GM23248 (cell line): ENCODE data around the gene DLG1. TPM values are rescaled to one million over a fixed set of nuclear protein-coding genes. Genes with fewer than 3 reads are reported as not detected.

ENCODE experiments used
- DNase-seq: peaks from one replicate; pipeline ENCODE4 v3.0.0-alpha.2; 2015
- H2AFZ ChIP-seq: fragments of 200-600 bp; sonication (generic); 2 replicates; pipeline ENCODE4 v1.6.1; 2016; ENCODE audit warnings: antibody characterized with exemption
- H3F3A ChIP-seq: fragments of 200-600 bp; sonication (generic); 2 replicates; pipeline ENCODE4 v1.6.1; 2016; ENCODE audit warnings: mild to moderate bottlenecking, antibody characterized with exemption, mixed run types; ENCODE audit not compliant: insufficient read depth
- H3K27ac ChIP-seq: fragments of 200-600 bp; sonication (generic); 2 replicates; pipeline ENCODE4 v1.5.1; 2016; ENCODE audit warnings: mild to moderate bottlenecking
- H3K27me3 ChIP-seq: fragments of 200-600 bp; sonication (generic); replicated peaks from 2 replicates; pipeline ENCODE4 v1.6.1; 2016; ENCODE audit warnings: mild to moderate bottlenecking; ENCODE audit not compliant: insufficient read depth
- H3K36me3 ChIP-seq: fragments of 200-600 bp; sonication (generic); 2 replicates; pipeline ENCODE4 v1.6.1; 2016; ENCODE audit warnings: low read depth, mild to moderate bottlenecking
- H3K4me1 ChIP-seq: fragments of 200-600 bp; sonication (generic); 2 replicates; pipeline ENCODE4 v1.6.1; 2016; ENCODE audit warnings: mild to moderate bottlenecking; ENCODE audit not compliant: insufficient read depth
- H3K4me2 ChIP-seq: fragments of 200-600 bp; sonication (generic); one replicate; pipeline ENCODE4 v1.6.1; 2016; ENCODE audit warnings: mild to moderate bottlenecking; ENCODE audit not compliant: unreplicated experiment
- H3K4me3 ChIP-seq: fragments of 200-600 bp; sonication (generic); 2 replicates; pipeline ENCODE4 v1.5.1; 2016; ENCODE audit warnings: mild to moderate bottlenecking
- H3K79me2 ChIP-seq: fragments of 200-600 bp; sonication (generic); 2 replicates; pipeline ENCODE4 v1.6.1; 2016; ENCODE audit warnings: mild to moderate bottlenecking; ENCODE audit not compliant: insufficient read depth
- H3K9ac ChIP-seq: fragments of 200-600 bp; sonication (generic); 2 replicates; pipeline ENCODE4 v1.6.1; 2016; ENCODE audit warnings: mild to moderate bottlenecking
- H3K9me2 ChIP-seq: fragments of 200-600 bp; sonication (generic); 2 replicates; pipeline ENCODE4 v1.6.1; 2016; ENCODE audit warnings: mixed run types, mild to moderate bottlenecking, moderate library complexity; ENCODE audit not compliant: insufficient read depth
- H3K9me3 ChIP-seq: fragments of 200-600 bp; sonication (generic); one replicate; pipeline ENCODE4 v1.6.1; 2017; ENCODE audit warnings: low read depth
- H4K20me1 ChIP-seq: fragments of 200-600 bp; sonication (generic); 2 replicates; pipeline ENCODE4 v1.6.0; 2016; ENCODE audit not compliant: insufficient read depth
- EZH2 ChIP-seq: fragments of 200-600 bp; sonication (generic); IDR thresholded peaks from 2 replicates; pipeline ENCODE4 v1.6.1; 2018; ENCODE audit warnings: antibody characterized with exemption, mild to moderate bottlenecking; ENCODE audit not compliant: insufficient read depth, poor library complexity, severe bottlenecking
- EZH2phosphoT487 ChIP-seq: fragments of 200-600 bp; sonication (generic); IDR thresholded peaks from 2 replicates; pipeline ENCODE4 v1.6.1; 2018; ENCODE audit warnings: antibody characterized with exemption, moderate library complexity, mild to moderate bottlenecking, low read depth; ENCODE audit not compliant: insufficient read depth
- WGBS, 2 experiments: methylation state at CpG; one replicate each; pipeline ENCODE4 v1.1.6; 2015 to 2017; ENCODE audit warnings: low lambda C conversion rate in 2 of 2, low coverage in 1 of 2; ENCODE audit errors: missing lambda C conversion rate in 2 of 2; 5-methylcytosine and 5-hydroxymethylcytosine counted together
- in situ Hi-C: fragments of 300-500 bp; cut with MboI; formaldehyde crosslinking; loops from 2 replicates; pipeline ENCODE4 v1.15.0; 2020
- polyA plus RNA-seq: library from polyadenylated mRNA; unstranded; fragments of >200 nt; fragmentation: Nextera tagmentation; extraction: Ambion mirVana; gene quantifications from 2 replicates; pipeline ENCODE4 v1.2.1, GENCODE V29; 2016
- total RNA-seq: library from RNA; depleted of rRNA; stranded (reverse); fragments of >200 nt; shearing (Covaris generic); gene quantifications from 2 replicates; pipeline ENCODE4 v1.2.3, GENCODE V29; 2014

DLG1 gene
- total and polyA plus RNA-seq, 2 experiments from 2014 or later = 23.2 to 45.9 TPM

- Histone ChIP-seq H3K4me1 (no peaks in the 10 kb centered on the region; the same call in 1 of the 2 replicates), H4K20me1 (peaks cover 7% of the 10 kb centered on the region; the same call in 1 of the 2 replicates), H3K9me2 (no peaks in the 10 kb centered on the region), H3K9me3 (no peaks in the 10 kb centered on the region), H3K27me3 (no peaks in the 10 kb centered on the region), H3F3A (no peaks in the 10 kb centered on the region; the same call in 1 of the 2 replicates), H2AFZ (no peak overlapping the region), H3K4me3 (no peak overlapping the region), H3K79me2 (peaks cover 97% of the 10 kb centered on the region), H3K36me3 (no peaks in the 10 kb centered on the region), H3K27ac (no peak overlapping the region), H3K9ac (no peak overlapping the region), H3K4me2 (no peak overlapping the region)
- WGBS, 2 experiments = 83 to 84% methylated on average over 2 of the region's 2 CpGs
- in situ Hi-C loops = loop anchor here (5.0 kb wide), 1 partner anchor 243 kb away; no protein-coding TSS in a partner anchor
- no peak for DNase-seq
- TF ChIP-seq EZH2 = no peak
- no peak for TF ChIP-seq EZH2phosphoT487
Measured at GRCh38 chr3:197259096-197259495, 39.3 kb downstream of the DLG1 start.

- in situ Hi-C loops = loop anchor here (5.0 kb wide), 1 partner anchor 244 kb away; no protein-coding TSS in a partner anchor
- no peaks in the 10 kb centered on the region for H3K36me3 ChIP-seq
- peaks cover 97% of the 10 kb centered on the region for H3K79me2 ChIP-seq
- no peaks in the 10 kb centered on the region; the same call in 1 of the 2 replicates for H3K4me1 ChIP-seq
- H3K9me2 ChIP-seq = no peaks in the 10 kb centered on the region
- H3K27me3 ChIP-seq = no peaks in the 10 kb centered on the region
- 79 to 81% methylated on average over 6 of the region's 6 CpGs for WGBS, 2 experiments
- TF ChIP-seq EZH2 = no peak
- TF ChIP-seq EZH2phosphoT487 = no peak
- no peak overlapping the region for H3K9ac ChIP-seq
- H3K4me2 ChIP-seq = no peak overlapping the region
- no peak overlapping the region for H3K27ac ChIP-seq
- no peaks in the 10 kb centered on the region; the same call in 1 of the 2 replicates for H3F3A ChIP-seq
- no peaks in the 10 kb centered on the region for H3K9me3 ChIP-seq
- peaks cover 7% of the 10 kb centered on the region; the same call in 1 of the 2 replicates for H4K20me1 ChIP-seq
- peak; percentile 13 for DNase-seq
- H2AFZ ChIP-seq = no peak overlapping the region
- H3K4me3 ChIP-seq = no peak overlapping the region
Measured at GRCh38 chr3:197258168-197258755, 40.1 kb downstream of the DLG1 start.

GRCh38 chr3:197257711-197258110, 40.7 kb downstream of the DLG1 start:
- Histone ChIP-seq H3K9me3 (no peaks in the 10 kb centered on the region), H3K36me3 (no peaks in the 10 kb centered on the region), H2AFZ (no peak overlapping the region), H3K27ac (no peak overlapping the region), H3F3A (no peaks in the 10 kb centered on the region; the same call in 1 of the 2 replicates), H3K9me2 (no peaks in the 10 kb centered on the region), H3K4me1 (no peaks in the 10 kb centered on the region; the same call in 1 of the 2 replicates), H3K4me2 (no peak overlapping the region), H4K20me1 (peaks cover 7% of the 10 kb centered on the region; the same call in 1 of the 2 replicates), H3K9ac (no peak overlapping the region), H3K27me3 (no peaks in the 10 kb centered on the region), H3K4me3 (no peak overlapping the region), H3K79me2 (peaks cover 97% of the 10 kb centered on the region)
- WGBS, 2 experiments = 91 to 95% methylated on average over 5 of the region's 5 CpGs
- in situ Hi-C loops = loop anchor here (5.0 kb wide), 1 partner anchor 245 kb away; no protein-coding TSS in a partner anchor
- no peak for DNase-seq
- TF ChIP-seq EZH2phosphoT487 = no peak
- TF ChIP-seq EZH2 = no peak

GRCh38 chr3:197256836-197257444, 41.5 kb downstream of the DLG1 start:
- Histone ChIP-seq H3K79me2 (peaks cover 97% of the 10 kb centered on the region), H4K20me1 (peaks cover 8% of the 10 kb centered on the region; the same call in 1 of the 2 replicates), H3F3A (no peaks in the 10 kb centered on the region; the same call in 1 of the 2 replicates), H3K9me2 (no peaks in the 10 kb centered on the region), H3K4me2 (no peak overlapping the region), H3K4me1 (no peaks in the 10 kb centered on the region; the same call in 1 of the 2 replicates), H3K4me3 (no peak overlapping the region), H3K27me3 (no peaks in the 10 kb centered on the region), H2AFZ (no peak overlapping the region), H3K9ac (no peak overlapping the region), H3K9me3 (no peaks in the 10 kb centered on the region), H3K27ac (no peak overlapping the region), H3K36me3 (no peaks in the 10 kb centered on the region)
- peak; percentile 62 for DNase-seq
- TF ChIP-seq EZH2 (no peak), EZH2phosphoT487 (no peak)
- WGBS, 2 experiments = 4 to 8% methylated on average over 3 of the region's 3 CpGs
- in situ Hi-C loops = loop anchor here (5.0 kb wide), 1 partner anchor 245 kb away; no protein-coding TSS in a partner anchor
